ENCODE measurements around the gene SLC4A11.

SLC4A11 gene

GRCh38 chr20:3245711-3246110 is 6.7 kb upstream of the SLC4A11 start:
- no peak for DNase-seq

- no peak for DNase-seq
Observed at GRCh38 chr20:3245156-3245555, 6.2 kb upstream of the SLC4A11 start.

GRCh38 chr20:3244613-3245012 is 5.6 kb upstream of the SLC4A11 start:
- DNase-seq = no peak

GRCh38 chr20:3243718-3244358 is 4.8 kb upstream of the SLC4A11 start:
- DNase-seq = no peak

GRCh38 chr20:3242172-3242692 is 3.2 kb upstream of the SLC4A11 start:
- no peak for DNase-seq

GRCh38 chr20:3240776-3241363 is 1.9 kb upstream of the SLC4A11 start:
- no peak for DNase-seq

GRCh38 chr20:3239867-3240775 is 1.1 kb upstream of the SLC4A11 start:
- DNase-seq = no peak

- DNase-seq = no peak
Observed at GRCh38 chr20:3238616-3239025, 369 bp downstream of the SLC4A11 start.

- DNase-seq = no peak
Observed at GRCh38 chr20:3237958-3238615, 903 bp downstream of the SLC4A11 start.

GRCh38 chr20:3237011-3237957 is 1.7 kb downstream of the SLC4A11 start:
- DNase-seq = no peak

GRCh38 chr20:3235666-3236324 is 3.2 kb downstream of the SLC4A11 start:
- DNase-seq = no peak

- no peak for DNase-seq
Observed at GRCh38 chr20:3233991-3234498, 4.9 kb downstream of the SLC4A11 start.

- no peak for DNase-seq
Observed at GRCh38 chr20:3233131-3233990, 5.6 kb downstream of the SLC4A11 start.

- DNase-seq = no peak
Observed at GRCh38 chr20:3231889-3232588, 7.0 kb downstream of the SLC4A11 start.

GRCh38 chr20:3231116-3231515 is 7.9 kb downstream of the SLC4A11 start:
- DNase-seq = no peak

GRCh38 chr20:3229798-3230197 is 9.2 kb downstream of the SLC4A11 start:
- no peak for DNase-seq

- no peak for DNase-seq
Observed at GRCh38 chr20:3229158-3229557, 9.8 kb downstream of the SLC4A11 start.

GRCh38 chr20:3228750-3229032 is 10.3 kb downstream of the SLC4A11 start:
- no peak for DNase-seq

GRCh38 chr20:3227936-3228749 is 10.8 kb downstream of the SLC4A11 start:
- no peak for DNase-seq

Data from NCI-H1436 (cell line).